ENCODE results near the gene ARL16. TPM values are rescaled to one million over a fixed set of nuclear protein-coding genes. Genes with fewer than 3 reads are reported as not detected.

Gene ARL16
- total RNA-seq, 1 experiment from 2014 or later: 41.7 TPM

- peak within 1 kb of the TSS; percentile 73; the same call in 1 of the 2 replicates for H2AFZ ChIP-seq
- peak within 1 kb of the TSS; percentile 91 for H3K4me2 ChIP-seq
- H3K27me3 ChIP-seq (ENCODE audit: insufficient read depth, low read depth): no peaks in the 10 kb centered on the region
- BruUV-seq (replicated peaks): TSS peak; percentile 62
- H3K4me1 ChIP-seq (replicated peaks; ENCODE audit: insufficient read depth): peaks cover 7% of the 10 kb centered on the region
- H3K27ac ChIP-seq: peak within 1 kb of the TSS; percentile 77
- ChIA-PET POLR2A (ENCODE audit: unreplicated experiment) (interaction anchor here (0.5 to 1.2 kb wide), 7 partner anchors 13 to 232 kb away, joined by 3 to 9 read pairs (median 3); no protein-coding TSS in a partner anchor), CTCF (no interaction called here)
- no peak for TF ChIP-seq EZH2 (IDR thresholded peaks at IDR 0.05; ENCODE audit: low read depth)
- TF ChIP-seq, protein P1, sequence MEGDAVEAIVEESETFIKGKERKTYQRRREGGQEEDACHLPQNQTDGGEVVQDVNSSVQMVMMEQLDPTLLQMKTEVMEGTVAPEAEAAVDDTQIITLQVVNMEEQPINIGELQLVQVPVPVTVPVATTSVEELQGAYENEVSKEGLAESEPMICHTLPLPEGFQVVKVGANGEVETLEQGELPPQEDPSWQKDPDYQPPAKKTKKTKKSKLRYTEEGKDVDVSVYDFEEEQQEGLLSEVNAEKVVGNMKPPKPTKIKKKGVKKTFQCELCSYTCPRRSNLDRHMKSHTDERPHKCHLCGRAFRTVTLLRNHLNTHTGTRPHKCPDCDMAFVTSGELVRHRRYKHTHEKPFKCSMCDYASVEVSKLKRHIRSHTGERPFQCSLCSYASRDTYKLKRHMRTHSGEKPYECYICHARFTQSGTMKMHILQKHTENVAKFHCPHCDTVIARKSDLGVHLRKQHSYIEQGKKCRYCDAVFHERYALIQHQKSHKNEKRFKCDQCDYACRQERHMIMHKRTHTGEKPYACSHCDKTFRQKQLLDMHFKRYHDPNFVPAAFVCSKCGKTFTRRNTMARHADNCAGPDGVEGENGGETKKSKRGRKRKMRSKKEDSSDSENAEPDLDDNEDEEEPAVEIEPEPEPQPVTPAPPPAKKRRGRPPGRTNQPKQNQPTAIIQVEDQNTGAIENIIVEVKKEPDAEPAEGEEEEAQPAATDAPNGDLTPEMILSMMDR (conservative IDR thresholded peaks at IDR 0.05): peak; percentile 50; the same call in 1 of the 2 replicates
- H3K9me3 ChIP-seq (ENCODE audit: insufficient read depth, low read depth): no peaks in the 10 kb centered on the region
- H3F3A ChIP-seq (ENCODE audit: insufficient read depth, low read depth): peaks cover 22% of the 10 kb centered on the region
- peaks cover 4% of the 10 kb centered on the region; the same call in 1 of the 2 replicates for H4K20me1 ChIP-seq (ENCODE audit: insufficient read depth)
- peak within 1 kb of the TSS; percentile 90 for H3K4me3 ChIP-seq
- peak; percentile 71 to 91 for DNase-seq
- H3K79me2 ChIP-seq (ENCODE audit: low read depth): peaks cover 47% of the 10 kb centered on the region
- H3K36me3 ChIP-seq (ENCODE audit: low read depth): no peaks in the 10 kb centered on the region
- H3K9me2 ChIP-seq (ENCODE audit: insufficient read depth): no peaks in the 10 kb centered on the region
- intact Hi-C loops (cut with micrococcal nuclease; ENCODE audit: unreplicated experiment): loop anchor here (1.0 kb wide), 1 partner anchor 19 kb away; the partner anchor contains the start of gene HGS
These were observed 19.5 kb upstream of the ARL16 start, which contains the start of gene MRPL12 for GRCh38 chr17:81702934-81703746. Gene MRPL12, plus strand, starts transcription at chr17:81703367. Its CDS starts 135 bp downstream, at chr17:81703502.

DNA sequence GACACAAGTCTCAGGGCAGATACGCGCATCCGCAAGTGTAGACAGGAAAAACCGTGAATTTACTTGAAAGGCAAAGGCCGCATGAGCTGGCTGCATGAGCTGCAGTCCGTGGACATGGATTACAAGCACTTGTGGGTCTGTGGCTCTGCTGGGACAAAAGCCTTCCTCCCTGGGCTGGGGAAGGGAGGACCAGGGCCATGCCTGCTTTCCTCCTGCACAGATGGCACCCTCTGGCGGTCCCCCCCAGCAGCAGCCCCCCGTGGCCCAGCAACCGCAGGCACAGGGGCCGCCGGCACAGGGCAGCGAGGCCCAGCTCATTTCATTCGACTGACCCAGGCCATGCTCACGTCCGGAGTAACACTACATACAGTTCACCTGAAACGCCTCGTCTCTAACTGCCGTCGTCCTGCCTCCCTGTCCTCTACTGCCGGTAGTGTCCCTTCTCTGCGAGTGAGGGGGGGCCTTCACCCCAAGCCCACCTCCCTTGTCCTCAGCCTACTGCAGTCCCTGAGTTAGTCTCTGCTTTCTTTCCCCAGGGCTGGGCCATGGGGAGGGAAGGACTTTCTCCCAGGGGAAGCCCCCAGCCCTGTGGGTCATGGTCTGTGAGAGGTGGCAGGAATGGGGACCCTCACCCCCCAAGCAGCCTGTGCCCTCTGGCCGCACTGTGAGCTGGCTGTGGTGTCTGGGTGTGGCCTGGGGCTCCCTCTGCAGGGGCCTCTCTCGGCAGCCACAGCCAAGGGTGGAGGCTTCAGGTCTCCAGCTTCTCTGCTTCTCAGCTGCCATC lies 17.9 kb upstream of the ARL16 start:
- Histone ChIP-seq H4K20me1 (ENCODE audit: insufficient read depth) (peaks cover 4% of the 10 kb centered on the region; the same call in 1 of the 2 replicates), H3K36me3 (ENCODE audit: low read depth) (no peaks in the 10 kb centered on the region), H3K4me3 (peak overlapping the region; percentile 90), H3K4me1 (replicated peaks; ENCODE audit: insufficient read depth) (peaks cover 7% of the 10 kb centered on the region), H2AFZ (no peak overlapping the region), H3F3A (ENCODE audit: insufficient read depth, low read depth) (peaks cover 22% of the 10 kb centered on the region), H3K4me2 (peak overlapping the region; percentile 91), H3K27me3 (ENCODE audit: insufficient read depth, low read depth) (no peaks in the 10 kb centered on the region), H3K79me2 (ENCODE audit: low read depth) (peaks cover 47% of the 10 kb centered on the region), H3K27ac (no peak overlapping the region), H3K9me2 (ENCODE audit: insufficient read depth) (no peaks in the 10 kb centered on the region), H3K9me3 (ENCODE audit: insufficient read depth, low read depth) (no peaks in the 10 kb centered on the region)
- DNase-seq: no peak
- TF ChIP-seq, protein P1 (conservative IDR thresholded peaks at IDR 0.05): no peak
- no peak for TF ChIP-seq EZH2 (IDR thresholded peaks at IDR 0.05; ENCODE audit: low read depth)
- no TSS peak for BruUV-seq (replicated peaks)
- ChIA-PET CTCF (no interaction called here), POLR2A (ENCODE audit: unreplicated experiment) (no interaction called here)
- intact Hi-C loops (cut with micrococcal nuclease; ENCODE audit: unreplicated experiment): no loop called here
